ENCODE measurements around the gene SSBP3.

The SSBP3 gene

DNA sequence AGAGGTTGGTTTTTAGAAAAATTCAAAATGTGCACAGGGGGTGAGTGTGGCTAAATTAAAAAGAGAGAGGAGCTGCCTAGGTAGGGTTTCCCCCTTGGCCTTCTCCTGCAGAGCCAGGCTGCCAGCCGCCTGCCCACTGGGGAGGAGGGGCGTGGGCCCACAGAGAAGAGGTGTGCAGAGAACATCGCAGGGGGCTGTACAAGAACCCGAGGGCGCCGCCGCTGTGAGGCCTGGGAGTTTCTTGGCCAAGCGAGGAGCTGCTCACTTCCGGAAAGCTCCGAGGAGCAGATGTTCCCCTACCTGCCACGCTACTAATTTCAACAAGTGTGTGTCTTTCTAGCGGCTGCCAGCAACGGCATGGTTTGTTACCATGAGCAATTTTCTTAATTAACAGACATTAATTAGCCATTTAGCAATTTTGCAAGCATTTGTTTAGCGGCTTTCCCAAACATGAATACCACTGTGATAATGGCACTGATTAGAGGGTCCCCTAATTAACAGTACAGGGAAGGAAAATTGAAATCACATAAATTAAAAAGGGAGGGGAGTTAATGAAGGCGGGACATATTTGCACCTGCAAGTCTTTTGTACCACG lies 146.6 kb downstream of the SSBP3 start:
- peak; percentile 58 for DNase-seq

DNA sequence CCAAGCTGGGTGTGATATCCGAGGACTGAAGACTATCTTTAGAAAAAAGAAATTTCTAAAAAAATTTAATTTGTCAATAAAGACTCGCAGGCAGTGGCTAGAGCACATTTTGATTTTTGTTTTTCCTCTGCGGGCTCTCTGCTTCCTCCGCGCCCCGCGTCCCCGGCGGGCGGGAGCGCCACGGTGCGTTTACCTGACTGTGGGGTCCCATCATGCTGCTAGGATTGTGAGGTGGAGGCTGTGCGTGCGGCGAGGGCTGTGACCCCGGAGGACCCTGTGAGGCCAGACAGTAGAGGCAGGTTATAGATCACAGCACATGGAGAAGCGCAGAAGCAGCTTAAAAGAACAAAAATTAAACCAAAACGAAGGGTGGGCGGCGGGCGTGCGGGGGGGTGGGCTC lies 148.3 kb downstream of the SSBP3 start:
- no peak for DNase-seq

GRCh38 chr1:54257346-54257620 lies 148.9 kb downstream of the SSBP3 start:
- no peak for DNase-seq

DNA sequence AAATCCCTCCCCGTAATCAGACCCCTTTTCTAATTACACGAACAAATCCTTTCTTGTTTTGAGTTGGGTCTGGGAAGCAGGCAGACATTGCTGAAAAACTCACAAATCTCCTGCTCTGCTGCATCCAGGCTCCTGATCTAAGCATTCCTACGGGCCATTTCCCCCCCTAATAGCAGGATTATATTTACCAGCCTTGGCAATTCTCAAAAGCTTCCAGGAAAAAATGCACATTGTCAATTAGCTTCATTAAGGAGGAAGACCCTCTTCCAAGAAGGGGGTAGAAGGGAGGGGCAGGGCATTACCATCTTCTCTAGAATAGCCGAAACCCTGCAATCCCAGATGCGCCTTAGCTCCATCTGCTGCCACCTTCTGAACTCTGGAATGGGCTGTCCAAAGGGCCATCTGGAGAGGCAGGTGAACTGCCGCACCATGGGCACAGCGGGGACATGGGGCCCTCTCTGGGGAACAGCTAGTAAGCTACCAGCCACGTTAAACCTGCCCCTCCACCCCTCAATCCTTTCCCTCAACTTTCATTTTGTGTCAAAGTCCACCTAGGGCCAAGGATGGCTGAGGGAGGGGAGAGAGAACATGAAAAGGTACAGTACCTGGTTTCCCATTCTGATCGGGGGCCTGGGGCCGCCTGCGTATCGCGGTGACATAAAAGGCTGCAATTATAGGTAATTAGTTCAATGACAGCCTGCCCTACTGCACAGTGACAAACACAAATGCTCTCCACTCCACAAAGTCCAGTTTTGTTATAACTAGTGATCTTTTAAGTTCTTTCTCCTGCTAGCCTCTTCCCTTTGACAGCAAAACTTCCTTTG lies 149.5 kb downstream of the SSBP3 start:
- DNase-seq: no peak

DNA sequence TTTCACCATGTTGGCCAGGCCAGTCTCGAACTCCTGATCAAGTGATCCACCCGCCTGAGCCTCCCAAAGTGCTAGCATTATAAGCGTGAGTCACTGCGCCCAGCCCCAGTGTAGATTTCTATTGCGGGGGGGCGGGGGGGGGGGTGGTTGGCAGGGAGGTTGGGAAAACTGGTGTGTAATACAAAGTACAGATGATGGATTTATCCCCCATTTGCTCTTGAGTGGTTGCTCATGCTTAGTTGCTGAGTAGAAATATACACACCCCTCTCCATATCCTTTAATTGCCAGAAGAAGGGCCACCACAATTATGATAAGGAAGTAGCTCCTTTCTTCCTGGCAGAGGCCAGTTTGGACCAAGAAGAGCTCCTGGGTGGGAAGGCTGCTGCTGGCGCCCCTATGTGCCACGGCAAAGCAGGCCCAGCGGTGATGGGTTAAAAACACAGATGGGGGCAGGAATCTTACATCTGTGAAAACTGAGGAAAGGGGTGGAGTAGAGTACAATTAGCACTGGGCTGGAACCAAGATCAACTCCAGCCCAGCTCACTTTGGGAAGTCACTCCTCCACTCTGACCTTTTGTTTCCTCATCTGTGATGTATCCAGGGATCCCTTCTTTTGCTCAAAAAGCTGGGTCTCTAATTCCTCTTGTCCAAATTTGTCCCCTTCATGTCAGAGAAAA lies 151.0 kb downstream of the SSBP3 start:
- DNase-seq: no peak

- peak; percentile 64 for DNase-seq
Observed at GRCh38 chr1:54254055-54254454, 152.1 kb downstream of the SSBP3 start.

DNA sequence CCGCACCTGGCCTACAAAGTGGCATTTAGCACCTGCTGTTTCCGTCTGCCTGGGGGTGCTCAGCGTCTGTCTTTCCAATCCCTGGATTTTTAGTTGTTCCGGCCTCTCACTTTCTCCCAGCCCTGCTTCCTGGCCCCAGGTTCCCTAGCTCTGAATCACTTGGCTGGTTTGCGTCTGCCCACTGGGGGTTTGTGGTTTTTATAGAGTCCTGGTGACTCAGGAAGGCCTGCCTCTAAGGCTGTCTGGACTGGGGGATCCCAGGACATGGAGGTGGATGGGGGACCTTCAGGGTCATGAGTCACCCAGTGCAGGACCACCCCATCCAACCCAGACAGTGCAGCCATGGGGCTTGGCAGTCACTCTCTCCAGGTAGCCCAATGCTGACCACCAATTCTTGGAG lies 152.7 kb downstream of the SSBP3 start:
- no peak for DNase-seq

GRCh38 chr1:54252371-54252936 lies 153.7 kb downstream of the SSBP3 start:
- no peak for DNase-seq

DNA sequence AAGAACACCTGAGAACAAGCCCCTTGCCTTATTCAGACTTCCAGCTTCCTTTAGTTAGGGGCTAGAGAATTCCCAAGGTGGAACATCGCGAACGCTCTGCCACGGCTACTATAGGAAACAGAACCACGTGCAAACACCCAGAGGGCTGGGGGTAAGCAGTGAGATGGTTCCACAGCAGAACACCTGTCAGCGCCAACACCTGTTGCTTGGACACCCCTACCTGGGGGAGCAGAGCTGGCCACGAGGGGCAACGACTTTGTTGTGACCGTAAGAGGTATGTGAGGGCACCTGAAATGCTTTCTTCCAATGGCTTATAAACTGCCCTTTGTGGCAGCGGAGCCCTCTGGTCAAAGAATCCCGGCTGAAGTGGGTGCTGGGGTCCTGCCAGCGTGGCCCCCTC lies 155.5 kb downstream of the SSBP3 start:
- no peak for DNase-seq

GRCh38 chr1:54249819-54250435 lies 156.3 kb downstream of the SSBP3 start:
- DNase-seq: no peak

- DNase-seq: no peak
Observed at GRCh38 chr1:54248966-54249365, 157.2 kb downstream of the SSBP3 start.

DNA sequence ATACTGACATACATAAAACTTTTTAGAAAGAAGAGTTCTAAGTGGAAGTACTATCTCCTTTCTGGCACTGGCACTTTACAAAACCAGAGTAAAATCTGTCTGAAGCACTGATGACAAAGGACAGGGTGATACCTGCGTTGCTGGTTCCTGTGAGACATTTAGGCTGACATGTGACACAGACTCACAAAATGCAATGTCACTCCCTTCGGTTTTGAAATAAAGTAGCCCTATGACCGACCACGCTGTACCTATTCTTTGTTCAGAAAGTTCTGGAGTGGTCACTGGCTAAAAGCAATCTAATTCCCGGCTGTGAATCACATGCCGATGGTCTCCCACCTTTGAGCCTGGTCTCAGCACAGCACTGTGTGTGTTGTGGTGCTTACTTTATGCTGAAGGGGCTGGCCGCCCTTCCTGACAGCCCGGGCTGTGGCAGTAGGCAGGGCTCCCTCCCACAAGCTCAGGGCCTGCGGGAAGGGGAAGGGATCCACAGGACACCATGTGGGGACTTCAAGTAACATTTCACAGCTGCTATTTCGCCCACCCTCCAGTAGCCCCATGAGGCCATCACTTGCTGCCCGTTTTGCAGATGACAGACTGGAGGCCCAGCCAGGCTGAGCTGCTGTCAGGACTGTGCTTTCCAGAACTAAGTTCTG lies 158.2 kb downstream of the SSBP3 start:
- no peak for DNase-seq

GRCh38 chr1:54246116-54246721 lies 160.0 kb downstream of the SSBP3 start:
- peak; percentile 82 for DNase-seq

GRCh38 chr1:54245501-54245900 lies 160.7 kb downstream of the SSBP3 start:
- no peak for DNase-seq

DNA sequence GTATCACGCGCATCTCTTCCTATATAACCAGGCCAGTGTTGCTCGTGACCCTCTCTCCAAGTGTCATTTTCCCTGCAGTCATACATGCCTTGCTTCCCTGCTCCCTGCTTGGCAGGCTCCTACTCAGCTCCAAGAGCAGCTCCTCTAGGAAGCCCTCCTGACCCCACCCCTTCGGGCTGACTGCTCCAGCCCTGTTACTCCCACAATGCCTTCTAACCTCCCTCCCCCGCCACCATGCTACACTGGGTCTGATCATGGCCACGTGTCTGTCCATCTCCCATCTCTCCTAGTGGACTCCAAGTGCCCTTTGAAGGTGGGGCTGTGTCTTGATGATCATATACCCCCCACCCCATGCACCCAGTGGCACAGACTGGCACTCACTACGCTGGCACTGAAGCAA lies 161.5 kb downstream of the SSBP3 start:
- DNase-seq: no peak

GRCh38 chr1:54243022-54243421 lies 163.2 kb downstream of the SSBP3 start:
- no peak for DNase-seq

GRCh38 chr1:54241364-54241763 lies 164.8 kb downstream of the SSBP3 start:
- no peak for DNase-seq

DNA sequence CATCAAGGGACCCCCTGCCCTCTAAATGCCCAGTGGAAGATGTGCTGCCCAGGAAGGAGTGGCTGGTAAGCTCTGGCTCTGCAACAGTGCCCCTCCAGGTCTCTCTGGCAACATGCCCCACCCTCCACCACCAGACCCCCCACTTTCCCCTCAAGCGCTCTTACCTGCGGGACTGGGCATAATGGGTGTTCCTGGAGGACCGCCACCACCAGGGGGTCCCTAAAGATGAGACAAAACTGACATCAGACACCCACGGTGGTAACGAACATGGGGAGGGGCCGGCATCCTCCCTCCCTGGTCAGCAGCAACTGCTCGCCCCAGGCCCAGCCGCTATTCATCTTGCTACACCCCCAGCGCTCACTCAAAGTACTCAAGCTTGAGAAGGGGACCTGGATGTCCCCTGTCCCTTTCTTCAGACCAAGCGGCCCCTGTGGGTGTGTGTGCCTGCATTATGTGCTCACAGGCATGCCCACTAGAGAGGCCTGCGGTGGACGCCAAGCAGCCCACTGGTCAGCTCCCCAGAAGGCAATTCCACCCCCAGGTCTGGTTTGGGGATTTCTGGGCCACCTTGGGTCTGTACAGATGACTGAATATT lies 165.4 kb downstream of the SSBP3 start:
- no peak for DNase-seq

DNA sequence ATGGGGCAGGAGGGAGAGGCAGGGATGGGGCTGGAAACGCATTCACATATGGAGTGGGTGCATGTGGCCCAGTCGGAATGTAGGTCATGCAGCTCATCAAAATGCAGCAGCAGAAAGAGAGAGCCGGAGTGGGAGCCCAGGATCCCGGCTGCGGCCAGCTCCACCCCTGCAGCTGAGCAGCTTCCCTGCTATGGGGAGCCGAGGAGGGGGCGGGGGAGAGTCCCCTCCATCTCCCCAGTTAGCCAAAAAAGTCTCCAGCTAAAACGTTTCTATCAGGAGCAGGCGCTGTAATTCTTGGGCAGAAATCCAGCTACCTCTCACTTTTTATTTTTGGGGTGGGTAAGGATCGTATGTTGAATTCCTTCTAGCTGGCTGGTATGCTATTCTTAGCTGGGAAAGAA lies 166.6 kb downstream of the SSBP3 start:
- no peak for DNase-seq

DNA sequence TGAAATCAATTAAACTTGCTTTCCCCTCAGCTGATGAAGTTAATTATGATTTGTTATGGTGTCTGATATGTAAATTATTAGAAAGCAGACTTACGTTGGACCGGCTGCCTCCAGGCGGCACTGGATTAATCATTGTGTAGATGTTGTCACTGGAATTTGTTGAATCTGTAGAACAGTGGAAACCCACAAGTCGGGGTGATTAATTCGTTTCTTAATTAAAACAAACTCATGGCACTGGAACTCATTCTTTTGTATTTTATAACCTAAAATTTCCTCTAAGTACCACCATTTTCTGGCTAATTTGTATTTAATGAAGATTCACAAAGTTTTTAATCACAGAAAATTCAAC lies 167.2 kb downstream of the SSBP3 start:
- no peak for DNase-seq

GRCh38 chr1:54238353-54239034 lies 167.7 kb downstream of the SSBP3 start:
- no peak for DNase-seq

GRCh38 chr1:54237586-54237985 lies 168.6 kb downstream of the SSBP3 start:
- no peak for DNase-seq

Data from NCI-H510A treated with DMSO at 0.1 percent for 48 hours (cell line).